K562 (cell line): Measurements from ENCODE around the gene LY6G5B. TPM values are rescaled to one million over a fixed set of nuclear protein-coding genes. Genes with fewer than 3 reads are reported as not detected.

Experiments
- ATAC-seq: fragments of 200-7000 bp; cut with Tn5 transposase; 3 replicates; pipeline ENCODE4 v1.9.1; 2020; ENCODE audit warnings: moderate library complexity
- Bru-seq: library from RNA; stranded (reverse); fragments of 400-500 nt; gene quantifications from one replicate; lab custom pipeline; 2021; lab: Mats Ljungman, UMichigan
- BruChase-seq, 2 experiments: library from RNA; stranded (reverse); fragments of 400-500 nt; gene quantifications; one replicate each; lab custom pipeline; 2021; lab: Mats Ljungman, UMichigan
- BruUV-seq: library from RNA; stranded (reverse); fragments of 400-500 nt; replicated peaks from 2 replicates; lab custom pipeline; 2021; lab: Mats Ljungman, UMichigan
- CTCF ChIA-PET: fragments of 300-600 bp; formaldehyde crosslinking; extraction: SDS; loops from one replicate; lab custom pipeline; 2021; ENCODE audit warnings: low intra/inter-chr PET ratio; lab: Yijun Ruan, JAX
- POLR2A ChIA-PET: fragments of 300-600, 350-650 bp; sonication (Branson Sonifier 250); formaldehyde crosslinking; extraction: SDS; loops from one replicate; lab custom pipeline; 2021; ENCODE audit warnings: antibody characterized with exemption, inconsistent platforms; lab: Yijun Ruan, JAX
- DNase-seq, 4 experiments: peaks; one replicate each; pipeline versions ENCODE4 v3.0.0 to v3.0.0-alpha.2; 2011 to 2018; ENCODE audit warnings: low spot score in 3 of 4, mixed read lengths in 3 of 4; ENCODE audit errors: extremely low read depth in 1 of 4
- FAIRE-seq: peaks from 2 replicates; lab custom pipeline; 2011; peaks lifted over from hg19 to GRCh38; lab: Jason Lieb, UNC
- H2AFZ ChIP-seq: 2 replicates; pipeline ENCODE4 v1.6.0; 2011; ENCODE audit warnings: low read depth, low read length, control low read depth, inconsistent platforms
- H3K27ac ChIP-seq: fragments of 200-600 bp; 3 replicates; pipeline ENCODE4 v1.8.0; 2011; ENCODE audit warnings: low read depth, mild to moderate bottlenecking, control low read depth, inconsistent platforms, low read length, moderate library complexity, mixed read lengths; ENCODE audit errors: extremely low read depth
- H3K27me3 ChIP-seq, 2 experiments: fragments of 300-600 bp in 1 of 2; 2 replicates in 1 of 2; 3 replicates in 1 of 2; pipeline versions ENCODE4 v1.6.0 to v1.8.0; 2011; ENCODE audit warnings: inconsistent platforms in 2 of 2, low read length in 2 of 2, mild to moderate bottlenecking in 1 of 2, mixed read lengths in 1 of 2, moderate library complexity in 1 of 2; ENCODE audit not compliant: control insufficient read depth in 2 of 2, insufficient read depth in 2 of 2
- H3K36me3 ChIP-seq: fragments of 300-600 bp; 3 replicates; pipeline ENCODE4 v1.8.0; 2011; ENCODE audit warnings: mild to moderate bottlenecking, low read length, inconsistent platforms; ENCODE audit not compliant: control insufficient read depth, insufficient read depth
- H3K4me1 ChIP-seq, 2 experiments: fragments of 200-600 bp in 1 of 2; replicated peaks in 1 of 2; 2 replicates in 1 of 2; 3 replicates in 1 of 2; pipeline versions ENCODE4 v1.5.1 to v1.8.0; 2011; ENCODE audit warnings: inconsistent platforms in 2 of 2, low read length in 2 of 2, mild to moderate bottlenecking in 1 of 2, mixed read lengths in 1 of 2, moderate library complexity in 1 of 2; ENCODE audit not compliant: control insufficient read depth in 2 of 2, insufficient read depth in 2 of 2
- H3K4me2 ChIP-seq: 2 replicates; pipeline ENCODE4 v1.6.1; 2011; ENCODE audit warnings: low read length, control low read depth, inconsistent platforms, mixed read lengths; ENCODE audit not compliant: insufficient read depth
- H3K4me3 ChIP-seq: fragments of 200-600 bp; sonication (generic), shearing (Covaris generic); 2 replicates; pipeline ENCODE4 v1.5.1; 2016; ENCODE audit warnings: control low read depth, inconsistent platforms
- H3K79me2 ChIP-seq: fragments of 200-600 bp; 3 replicates; pipeline ENCODE4 v1.8.0; 2011; ENCODE audit warnings: low read length, inconsistent platforms; ENCODE audit not compliant: control insufficient read depth, insufficient read depth
- H3K9ac ChIP-seq, 2 experiments: 2 replicates each; pipeline versions ENCODE4 v1.6.0 to v1.6.1; 2011; ENCODE audit warnings: low read depth in 2 of 2, low read length in 2 of 2, control low read depth in 1 of 2, inconsistent platforms in 1 of 2, mild to moderate bottlenecking in 1 of 2, mixed read lengths in 1 of 2; ENCODE audit not compliant: insufficient read depth in 1 of 2
- H3K9me1 ChIP-seq: one replicate; pipeline ENCODE4 v1.6.0; 2011; ENCODE audit warnings: inconsistent platforms, mild to moderate bottlenecking, low read length, moderate library complexity; ENCODE audit not compliant: control insufficient read depth, insufficient read depth
- H3K9me3 ChIP-seq: replicated peaks from 2 replicates; pipeline ENCODE4 v1.5.1; 2011; ENCODE audit warnings: low read depth, low read length, inconsistent platforms; ENCODE audit not compliant: control insufficient read depth, insufficient read depth
- H4K20me1 ChIP-seq: replicated peaks from 2 replicates; pipeline ENCODE4 v1.6.1; 2011; ENCODE audit warnings: low read length, inconsistent platforms, mixed read lengths; ENCODE audit not compliant: control insufficient read depth, insufficient read depth
- FOXM1 ChIP-seq, 2 experiments: fragments of 450-650 bp in 1 of 2; sonication (generic) in 1 of 2; formaldehyde crosslinking in 1 of 2; IDR thresholded peaks; 2 replicates each; pipeline versions ENCODE4 v1.6.1 to v1.9.0; 2017 to 2022; ENCODE audit warnings: low read depth in 2 of 2, mild to moderate bottlenecking in 2 of 2, missing genetic modification reagents in 1 of 2, moderate library complexity in 1 of 2
- POLR2AphosphoS2 ChIP-seq: IDR thresholded peaks from 2 replicates; pipeline ENCODE4 v1.6.1; 2012; ENCODE audit warnings: low read length, improper control_type of control experiment
- RBFOX2 ChIP-seq: fragments of 200-400 bp; formaldehyde crosslinking; IDR thresholded peaks from 2 replicates; pipeline ENCODE4 v1.6.1; 2017; ENCODE audit warnings: low read depth, mild to moderate bottlenecking, low read length, moderate library complexity
- YBX1 ChIP-seq: fragments of 450-650 bp; IDR thresholded peaks from 2 replicates; pipeline ENCODE4 v1.7.1; 2016; ENCODE audit warnings: mild to moderate bottlenecking
- WGBS: fragments of 100-300 bp; shearing (Covaris generic); methylation state at CpG from one replicate; pipeline ENCODE4 v1.1.6; 2016; ENCODE audit warnings: low coverage, mixed read lengths; ENCODE audit not compliant: insufficient coverage; ENCODE audit errors: missing lambda C conversion rate; 5-methylcytosine and 5-hydroxymethylcytosine counted together
- in situ Hi-C: fragments of 300-500 bp; cut with MboI; formaldehyde crosslinking; loops from 4 replicates; pipeline ENCODE4 v1.15.0; 2018; ENCODE audit warnings: inconsistent platforms, mixed read lengths
- intact Hi-C: fragments of 100-400 bp; cut with micrococcal nuclease; formaldehyde crosslinking; loops from 2 replicates; pipeline ENCODE4 v1.14.2; 2022
- long read RNA-seq, 3 experiments: library from polyadenylated mRNA in 2 of 3; library from RNA in 1 of 3; unstranded in 2 of 3; stranded (forward) in 1 of 3; transcript quantifications; one replicate each; pipeline ENCODE4 v2.0.0, GENCODE V29; 2019 to 2022
- polyA minus RNA-seq, 3 experiments: library from RNA; depleted of rRNA, polyadenylated mRNA; stranded (reverse); fragments of >200 nt; gene quantifications; 2 replicates each; pipeline ENCODE4 v1.2.3, GENCODE V29; 2011
- polyA plus RNA-seq, 8 experiments: library from polyadenylated mRNA; depleted of rRNA in 4 of 8; stranded (reverse) in 5 of 8; unstranded in 3 of 8; fragments of >200 nt; fragmentation: Nextera tagmentation in 2 of 8; fragmentation: Illumina TruSeq in 1 of 8; extraction: Ambion mirVana in 2 of 8; extraction: Trizol in 1 of 8; gene quantifications; 2 replicates each; pipeline versions ENCODE4 v1.2.1 to v1.2.3, GENCODE V29; 2011 to 2014; ENCODE audit warnings: inconsistent platforms in 1 of 8, missing spikeins in 1 of 8
- total RNA-seq, 7 experiments: library from RNA; depleted of rRNA in 6 of 7; stranded (reverse); fragments of >200 nt in 6 of 7; fragmentation: Illumina TruSeq in 2 of 7; extraction: Trizol in 2 of 7; gene quantifications; 2 replicates each; pipeline versions ENCODE4 v1.2.1 to v1.2.3, GENCODE V29; 2011 to 2021; ENCODE audit warnings: low replicate concordance in 1 of 7
- TF ChIP-seq, protein P1 (sequence below): fragments of 250-450 bp; sonication (Bioruptor Pico); IDR thresholded peaks from 2 replicates; pipeline ENCODE4 v1.8.0; 2021; ENCODE audit warnings: moderate library complexity, mild to moderate bottlenecking, inconsistent platforms

Gene LY6G5B, protein sequence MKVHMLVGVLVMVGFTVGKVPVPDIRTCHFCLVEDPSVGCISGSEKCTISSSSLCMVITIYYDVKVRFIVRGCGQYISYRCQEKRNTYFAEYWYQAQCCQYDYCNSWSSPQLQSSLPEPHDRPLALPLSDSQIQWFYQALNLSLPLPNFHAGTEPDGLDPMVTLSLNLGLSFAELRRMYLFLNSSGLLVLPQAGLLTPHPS
- 184 and 285 TPM in 2 replicates for total RNA-seq (2011; cell fraction: chromatin; rRNA removed; ENCODE audit: low replicate concordance)
- total RNA-seq (2011; cell fraction: nucleolus; rRNA removed), result 96.9 and 102 TPM in 2 replicates
- total RNA-seq (2011; cell fraction: nucleoplasm; rRNA removed), result 162 and 291 TPM in 2 replicates
- 6.0 and 6.3 TPM in 2 replicates for total RNA-seq (2014; rRNA removed)
- total RNA-seq (2014; rRNA removed; fragmentation: Illumina TruSeq; extraction: Trizol), result 7.5 and 9.0 TPM in 2 replicates
- total RNA-seq (2015; rRNA removed; fragmentation: Illumina TruSeq; extraction: Trizol), result 6.0 and 7.9 TPM in 2 replicates
- 18.4 and 24.6 TPM in 2 replicates for total RNA-seq (2021)
- 14.6 and 22.5 TPM in 2 replicates for polyA plus RNA-seq (2011; rRNA removed)
- 5.2 and 9.9 TPM in 2 replicates for polyA plus RNA-seq (2011; cell fraction: cytosol; rRNA removed)
- polyA plus RNA-seq (2011; cell fraction: nucleus; rRNA removed), result 157 and 230 TPM in 2 replicates
- 35.6 and 41.6 TPM in 2 replicates for polyA plus RNA-seq (2012)
- polyA plus RNA-seq (2014; fragmentation: Illumina TruSeq; extraction: Trizol), result 25.9 and 27.0 TPM in 2 replicates
- polyA plus RNA-seq (2014; fragmentation: Nextera tagmentation; extraction: Ambion mirVana), result 1 to 10 TPM; 6.6 to 7.2 TPM
- polyA plus RNA-seq (2014; rRNA removed), result 16.8 and 19.9 TPM in 2 replicates
- 15.7 and 17.5 TPM in 2 replicates for polyA minus RNA-seq (2011; rRNA and poly(A)+ RNA removed)
- 2.4 and 7.8 TPM in 2 replicates for polyA minus RNA-seq (2011; cell fraction: cytosol; rRNA and poly(A)+ RNA removed)
- polyA minus RNA-seq (2011; cell fraction: nucleus; rRNA and poly(A)+ RNA removed), result 17.2 and 24.9 TPM in 2 replicates
- percentile 97 among the genes with signal in this experiment for Bru-seq, nascent RNA
- percentile 98 among the genes with signal in this experiment for BruChase-seq, experiment 1, labeled RNA remaining after a 2-hour chase
- percentile 98 among the genes with signal in this experiment for BruChase-seq, experiment 2, labeled RNA remaining after a 6-hour chase
- long read RNA-seq, experiment 1, partial matches to known transcripts, result 1 of 14 reads
- long read RNA-seq, experiment 1, other reads (novel, unspliced or antisense), result 13 of 14 reads
- long read RNA-seq, experiment 2, partial matches to known transcripts, result 0 of 12 reads
- long read RNA-seq, experiment 2, other reads (novel, unspliced or antisense), result 11 of 12 reads
- long read RNA-seq, experiment 3, result 0 reads

DNA sequence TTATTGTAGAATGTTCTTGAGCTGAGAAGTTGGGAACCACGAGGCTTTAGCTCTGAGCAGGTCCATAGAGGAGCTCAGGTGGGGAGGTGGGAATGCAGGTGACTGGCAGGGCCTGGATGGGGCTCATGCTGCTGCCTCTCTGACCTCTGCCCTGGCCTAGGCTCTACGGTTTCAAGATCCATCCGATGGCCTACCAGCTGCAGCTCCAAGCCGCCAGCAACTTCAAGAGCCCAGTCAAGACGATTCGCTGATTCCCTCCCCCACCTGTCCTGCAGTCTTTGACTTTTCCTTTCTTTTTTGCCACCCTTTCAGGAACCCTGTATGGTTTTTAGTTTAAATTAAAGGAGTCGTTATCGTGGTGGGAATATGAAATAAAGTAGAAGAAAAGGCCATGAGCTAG, at the start of gene LY6G5B:
Gene LY6G5B, plus strand, starts transcription at position 301 of the 400 bp plus-strand sequence. CDS start 975 bp downstream, outside the sequence.
- Histone ChIP-seq H3K27me3 (no peaks in the 10 kb centered on the region), H3K4me3 (no peak within 1 kb of the TSS), H2AFZ (no peak within 1 kb of the TSS), H3K27ac (no peak within 1 kb of the TSS), H3K9me3 (no peaks in the 10 kb centered on the region), H3K79me2 (peaks cover 45% of the 10 kb centered on the region), H3K9me1 (no peaks in the 10 kb centered on the region), H3K36me3 (peaks cover 71% of the 10 kb centered on the region), H3K4me2 (no peak within 1 kb of the TSS), H3K4me1 (peaks cover 5 to 11% of the 10 kb centered on the region in 2 experiments; a peak in 3 of 5 replicates), H4K20me1 (0 out of 2 replicates have a peak, but pooled peaks cover 3% of the 10 kb centered on the region), H3K9ac (peak within 1 kb of the TSS in 1 of 2 experiments; percentile 69; a peak in 2 of 4 replicates)
- no peak for FAIRE-seq
- no TSS peak for BruUV-seq
- ChIA-PET CTCF (no interaction called here), POLR2A (interaction anchor here (0.6 to 2.6 kb wide), 13 partner anchors 8 to 174 kb away, joined by 3 to 14 read pairs (median 3); partner anchors contain the start of genes ABHD16A, C6orf47, LSM2 and MSH5)
- DNase-seq, result no peak
- WGBS, result 83% methylated on average over 8 of the region's 8 CpGs
- no peak for ATAC-seq
- intact Hi-C loops (loop anchor here (10.0 kb wide), 1 partner anchor 505 kb away; the partner anchor contains the start of genes AGPAT1 and RNF5), in situ Hi-C loops (no loop called here)
- TF ChIP-seq POLR2AphosphoS2 (0 out of 2 replicates have a peak, but pooled peaks have one; percentile 6), YBX1 (no peak), FOXM1 (IDR thresholded peaks at IDR 0.05; ENCODE audit: low read depth) (no peak), FOXM1 (CRISPR knock-in tag; IDR thresholded peaks at IDR 0.05; ENCODE audit: low read depth) (0 out of 2 replicates have a peak, but pooled peaks have one; percentile 35), RBFOX2 (peak; percentile 46)
- TF ChIP-seq, protein P1, sequence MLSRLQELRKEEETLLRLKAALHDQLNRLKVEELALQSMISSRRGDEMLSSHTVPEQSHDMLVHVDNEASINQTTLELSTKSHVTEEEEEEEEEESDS, result no peak
